SK-N-MC (cell line): Measurements from ENCODE around the gene COQ9.

ENCODE experiments used
- EZH2 ChIP-seq: fragments of 200-600 bp; sonication (generic); IDR thresholded peaks from one replicate; pipeline ENCODE4 v1.6.1; 2017; ENCODE audit warnings: antibody characterized with exemption
- FOXP2 ChIP-seq: optimal IDR thresholded peaks from 2 replicates; pipeline ENCODE3; 2011; ENCODE audit warnings: mild to moderate bottlenecking, moderate library complexity; ENCODE audit not compliant: insufficient read depth; ENCODE audit errors: extremely low read length, control extremely low read depth
- POLR2AphosphoS5 ChIP-seq: IDR thresholded peaks from 2 replicates; pipeline ENCODE4 v1.6.1; 2012; ENCODE audit warnings: mild to moderate bottlenecking, low read depth, low read length, borderline replicate concordance

DNA sequence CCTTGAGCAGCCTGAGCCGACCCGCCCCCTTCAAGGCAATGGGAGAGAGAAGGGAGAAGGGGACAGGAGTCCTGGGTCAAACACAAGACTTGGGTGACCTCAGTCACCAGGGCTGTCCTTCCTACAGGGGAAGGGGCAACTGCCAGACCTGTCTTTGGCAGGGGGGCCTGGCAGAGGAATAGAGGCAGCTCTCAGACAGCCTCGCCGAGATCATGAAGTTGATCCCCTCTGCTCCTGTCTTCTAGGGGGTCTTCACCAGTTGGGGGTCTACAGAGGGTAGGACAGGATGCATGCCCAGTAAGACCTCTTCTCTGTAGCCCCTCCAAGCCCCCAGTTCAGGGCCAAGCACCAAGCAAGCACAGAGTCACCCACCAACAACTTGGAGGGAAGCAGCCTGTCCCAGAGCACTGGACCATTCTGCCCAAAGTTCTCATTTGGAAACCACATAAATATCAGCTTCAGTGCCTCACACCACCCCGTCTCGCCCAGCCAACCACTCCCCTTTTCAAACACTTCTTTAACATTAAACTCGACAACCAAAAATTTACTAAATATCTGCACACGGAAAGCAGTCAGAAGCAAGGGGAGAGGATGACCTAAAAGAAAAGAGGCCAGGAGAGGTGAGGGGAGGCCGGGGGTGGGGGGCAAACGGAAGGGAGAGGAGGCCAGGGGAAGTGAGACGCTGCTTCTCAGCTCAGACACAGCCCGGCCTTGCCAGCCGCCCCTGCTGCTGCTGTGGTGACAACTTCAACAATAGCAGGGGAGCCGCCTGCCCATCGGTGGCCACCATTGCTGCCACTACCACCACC, 31.3 kb downstream of the COQ9 start:
- no peak for TF ChIP-seq EZH2
- no peak for TF ChIP-seq POLR2AphosphoS5
- TF ChIP-seq FOXP2, result no peak
